ENCODE data around the gene RPH3AL. TPM values are rescaled to one million over a fixed set of nuclear protein-coding genes. Genes with fewer than 3 reads are reported as not detected.

Gene RPH3AL
- total and polyA plus RNA-seq, 2 of the 8 experiments (the other 6 are each of a cell fraction or from before 2014, with no cell fraction given): 5.6 to 5.8 TPM

DNA sequence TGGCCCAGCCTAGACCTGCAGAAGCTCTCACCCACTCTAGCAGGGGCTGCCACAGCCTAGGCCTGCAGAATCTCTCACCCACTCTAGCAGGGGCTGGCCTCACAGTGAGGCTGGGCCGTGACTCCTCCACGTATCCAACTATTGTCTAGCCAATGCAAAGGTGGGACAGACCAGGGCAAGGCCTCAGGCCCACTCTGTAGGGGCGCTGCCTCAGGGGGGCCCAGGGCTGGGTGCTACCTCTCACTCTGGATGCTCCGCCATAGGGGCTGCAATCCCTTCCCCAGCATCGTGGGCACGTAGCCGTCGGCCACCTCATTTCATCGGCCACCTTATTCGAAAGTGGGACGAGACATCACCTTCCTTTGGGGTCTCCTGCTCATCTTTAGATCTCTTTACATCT, 51.7 kb downstream of the RPH3AL start (continued):
- TF ChIP-seq ZNF274 (IDR thresholded peaks at IDR 0.05; ENCODE audit: borderline replicate concordance, extremely low read depth, low read length) (no peak), GABPA (IDR thresholded peaks at IDR 0.05; ENCODE audit: borderline replicate concordance, insufficient read depth, low read length) (no peak), RBBP5 (IDR thresholded peaks at IDR 0.05; ENCODE audit: borderline replicate concordance, low read depth, low read length) (no peak), TAF1 (IDR thresholded peaks at IDR 0.05; ENCODE audit: low read depth, low read length) (no peak), CHD7 (IDR thresholded peaks at IDR 0.05; ENCODE audit: insufficient replicate concordance, low read length) (no peak), BRCA1 (IDR thresholded peaks at IDR 0.05; ENCODE audit: low read depth, low read length) (no peak), CBX5 (IDR thresholded peaks at IDR 0.05; ENCODE audit: low read depth, low read length) (no peak)

All from H1 (cell line).